ENCODE data around the gene ADNP2. TPM values are rescaled to one million over a fixed set of nuclear protein-coding genes. Genes with fewer than 3 reads are reported as not detected.

Gene ADNP2
- total and polyA plus RNA-seq, 2 donors (not counting 1 experiment from before 2014, with no cell fraction given), result 4.7 to 14.7 TPM

GRCh38 chr18:80166240-80166639 lies 57.2 kb downstream of the ADNP2 start:
- POLR2A ChIA-PET, result no interaction called here
- intact Hi-C loops (cut with micrococcal nuclease), result no loop called here
- H3K9ac ChIP-seq (ENCODE audit: low read length), result no peak overlapping the region
- peaks cover 4% of the 10 kb centered on the region for H3K9me3 Mint-ChIP-seq (ENCODE audit: insufficient read depth)
- no peak overlapping the region for H3K4me3 Mint-ChIP-seq
- peaks cover 18% of the 10 kb centered on the region for H3K27me3 Mint-ChIP-seq
- WGBS (ENCODE audit: insufficient coverage), result 95% methylated on average over 10 of the region's 10 CpGs
- no peak overlapping the region for H3K27ac ChIP-seq (ENCODE audit: low read length in 2 of 2)
- H3K4me2 ChIP-seq (replicated peaks; ENCODE audit: low read depth, low read length, poor library complexity, severe bottlenecking), result no peak overlapping the region
- H3K27ac Mint-ChIP-seq, result no peak overlapping the region
- DNase-seq (no peak), ATAC-seq (ENCODE audit: low read depth) (no peak)
- no peaks in the 10 kb centered on the region for H4K20me1 ChIP-seq (ENCODE audit: control insufficient read depth, insufficient read depth, low read length, poor library complexity, severe bottlenecking)
- H3K9me3 ChIP-seq (ENCODE audit: control extremely low read depth in 1 of 3, control insufficient read depth in 2 of 3, insufficient read depth in 1 of 3, low read length in 2 of 3), result peaks cover 0 to 42% (median 8%) of the 10 kb centered on the region in 3 donors
- no peaks in the 10 kb centered on the region for H3K79me2 ChIP-seq (ENCODE audit: control insufficient read depth, insufficient read depth, low read length)
- CTCF ChIA-PET, result interaction anchor here (1.1 kb wide), 1 partner anchor 9 kb away, joined by 6 read pairs; no protein-coding TSS in a partner anchor
- no peak overlapping the region for H3K4me3 ChIP-seq (ENCODE audit: control extremely low read depth in 1 of 5, extremely low read depth in 1 of 5, insufficient read depth in 1 of 5, low read depth in 2 of 5, low read length in 4 of 5)
- no peaks in the 10 kb centered on the region for H3K4me1 Mint-ChIP-seq
- no peak for TF ChIP-seq EZH2 (IDR thresholded peaks at IDR 0.05; ENCODE audit: borderline replicate concordance, insufficient read depth, low read depth, low read length, poor library complexity, severe bottlenecking)
- TF ChIP-seq CTCF (IDR thresholded peaks at IDR 0.05), result no peak
- H3K36me3 ChIP-seq (replicated peaks in 1 of 2; ENCODE audit: control extremely low read depth in 1 of 2, control insufficient read depth in 1 of 2, extremely low read depth in 1 of 2, insufficient read depth in 2 of 2, low read length in 1 of 2), result no peaks in the 10 kb centered on the region
- no peak overlapping the region for H2AFZ ChIP-seq (ENCODE audit: insufficient read depth, low read depth, low read length, poor library complexity, severe bottlenecking)
- H3K4me1 ChIP-seq (ENCODE audit: control insufficient read depth in 2 of 2, insufficient read depth in 2 of 2, low read length in 2 of 2), result peaks cover 0 to 2% of the 10 kb centered on the region in 2 donors
- H3K27me3 ChIP-seq (replicated peaks in 1 of 4; ENCODE audit: control extremely low read depth in 1 of 4, control insufficient read depth in 3 of 4, insufficient read depth in 4 of 4, low read length in 3 of 4), result peaks cover 0 to 11% (median 5%) of the 10 kb centered on the region in 4 experiments

- Histone ChIP-seq H3K27ac (ENCODE audit: low read length in 2 of 2) (no peak overlapping the region), H3K4me3 (ENCODE audit: control extremely low read depth in 1 of 5, extremely low read depth in 1 of 5, insufficient read depth in 1 of 5, low read depth in 2 of 5, low read length in 4 of 5) (no peak overlapping the region), H3K4me1 (ENCODE audit: control insufficient read depth in 2 of 2, insufficient read depth in 2 of 2, low read length in 2 of 2) (peaks cover 0 to 3% of the 10 kb centered on the region in 2 donors), H3K4me2 (replicated peaks; ENCODE audit: low read depth, low read length, poor library complexity, severe bottlenecking) (no peak overlapping the region), H3K9me3 (ENCODE audit: control extremely low read depth in 1 of 3, control insufficient read depth in 2 of 3, insufficient read depth in 1 of 3, low read length in 2 of 3) (peaks cover 0 to 43% (median 8%) of the 10 kb centered on the region in 3 donors), H2AFZ (ENCODE audit: insufficient read depth, low read depth, low read length, poor library complexity, severe bottlenecking) (no peak overlapping the region), H3K9ac (ENCODE audit: low read length) (no peak overlapping the region), H3K27me3 (replicated peaks in 1 of 4; ENCODE audit: control extremely low read depth in 1 of 4, control insufficient read depth in 3 of 4, insufficient read depth in 4 of 4, low read length in 3 of 4) (peaks cover 0 to 15% (median 7%) of the 10 kb centered on the region in 4 experiments), H3K36me3 (replicated peaks in 1 of 2; ENCODE audit: control extremely low read depth in 1 of 2, control insufficient read depth in 1 of 2, extremely low read depth in 1 of 2, insufficient read depth in 2 of 2, low read length in 1 of 2) (no peaks in the 10 kb centered on the region), H3K79me2 (ENCODE audit: control insufficient read depth, insufficient read depth, low read length) (no peaks in the 10 kb centered on the region), H4K20me1 (ENCODE audit: control insufficient read depth, insufficient read depth, low read length, poor library complexity, severe bottlenecking) (no peaks in the 10 kb centered on the region)
- TF ChIP-seq EZH2 (IDR thresholded peaks at IDR 0.05; ENCODE audit: borderline replicate concordance, insufficient read depth, low read depth, low read length, poor library complexity, severe bottlenecking), result no peak
- no peak for TF ChIP-seq CTCF (IDR thresholded peaks at IDR 0.05)
- H3K4me3 Mint-ChIP-seq, result no peak overlapping the region
- H3K4me1 Mint-ChIP-seq, result peaks cover 4% of the 10 kb centered on the region
- no peak overlapping the region for H3K27ac Mint-ChIP-seq
- ATAC-seq (ENCODE audit: low read depth) (no peak), DNase-seq (no peak)
- POLR2A ChIA-PET, result no interaction called here
- H3K9me3 Mint-ChIP-seq (ENCODE audit: insufficient read depth), result peaks cover 4% of the 10 kb centered on the region
- H3K27me3 Mint-ChIP-seq, result peaks cover 23% of the 10 kb centered on the region
- CTCF ChIA-PET, result no interaction called here
- 89% methylated on average over 5 of the region's 6 CpGs for WGBS (ENCODE audit: insufficient coverage)
- intact Hi-C loops (cut with micrococcal nuclease), result no loop called here
Measured at GRCh38 chr18:80166725-80167124, 57.7 kb downstream of the ADNP2 start.

Data from B cell (primary cell).